CD4-positive, CD25-positive, alpha-beta regulatory T cell (primary cell): ENCODE measurements around the gene HLCS. TPM values are rescaled to one million over a fixed set of nuclear protein-coding genes. Genes with fewer than 3 reads are reported as not detected.
A peak's percentile ranks its signal among the peaks of the same experiment; 100 is the strongest.

Experiments used
- ATAC-seq, 2 donors: fragments of 150-1000 bp; cut with Tn5 transposase; one replicate each; pipeline ENCODE4 v1.10.0; 2021; ENCODE audit warnings: low read depth in 2 of 2, moderate number of reproducible peaks in 2 of 2, moderate library complexity in 1 of 2
- DNase-seq, 3 donors: peaks; one replicate each; pipeline versions ENCODE4 v3.0.0 to v3.0.0-alpha.2; 2012 to 2022; ENCODE audit warnings: mixed read lengths in 1 of 3
- H3K27ac ChIP-seq: one replicate; pipeline ENCODE4 v1.7.0; 2013; ENCODE audit warnings: mild to moderate bottlenecking, low read length; ENCODE audit not compliant: insufficient read depth, poor library complexity, severe bottlenecking
- H3K27me3 ChIP-seq: one replicate; pipeline ENCODE4 v1.7.0; 2013; ENCODE audit warnings: low read length; ENCODE audit not compliant: control insufficient read depth, insufficient read depth
- H3K36me3 ChIP-seq: one replicate; pipeline ENCODE4 v1.7.0; 2013; ENCODE audit warnings: mild to moderate bottlenecking, low read length, moderate library complexity; ENCODE audit not compliant: control insufficient read depth, insufficient read depth
- H3K4me1 ChIP-seq: 2 replicates; pipeline ENCODE4 v1.7.0; 2013; ENCODE audit warnings: mild to moderate bottlenecking, low read length; ENCODE audit not compliant: insufficient read depth, control insufficient read depth, poor library complexity, severe bottlenecking
- H3K4me3 ChIP-seq: one replicate; pipeline ENCODE4 v1.7.0; 2013; ENCODE audit warnings: low read depth, mild to moderate bottlenecking, low read length, moderate library complexity
- H3K9me3 ChIP-seq, 2 experiments: 1 replicate in 1 of 2; 2 replicates in 1 of 2; pipeline ENCODE4 v1.7.0; 2013; ENCODE audit warnings: low read length in 2 of 2, mild to moderate bottlenecking in 1 of 2, moderate library complexity in 1 of 2; ENCODE audit not compliant: control insufficient read depth in 2 of 2
- H3K27ac Mint-ChIP-seq, 3 donors: one replicate each; pipeline ENCODE4 v1.8.0; 2020 to 2022; ENCODE audit warnings: mild to moderate bottlenecking in 3 of 3, mixed read lengths in 3 of 3, moderate library complexity in 2 of 3
- H3K27me3 Mint-ChIP-seq: one replicate; pipeline ENCODE4 v1.8.0; 2022; ENCODE audit warnings: mild to moderate bottlenecking, mixed read lengths
- H3K36me3 Mint-ChIP-seq: one replicate; pipeline ENCODE4 v1.8.0; 2020; ENCODE audit warnings: mixed read lengths
- H3K4me1 Mint-ChIP-seq, 4 donors: one replicate each; pipeline ENCODE4 v1.8.0; 2020 to 2022; ENCODE audit warnings: mixed read lengths in 4 of 4, mild to moderate bottlenecking in 1 of 4
- H3K4me3 Mint-ChIP-seq, 4 donors: one replicate each; pipeline ENCODE4 v1.8.0; 2020 to 2022; ENCODE audit warnings: mild to moderate bottlenecking in 4 of 4, mixed read lengths in 4 of 4, moderate library complexity in 3 of 4
- H3K9me3 Mint-ChIP-seq, 7 donors: one replicate each; pipeline ENCODE4 v1.8.0; 2020 to 2022; ENCODE audit warnings: mixed read lengths in 7 of 7, mild to moderate bottlenecking in 3 of 7, moderate library complexity in 2 of 7
- polyA plus RNA-seq, 4 donors: library from polyadenylated mRNA; unstranded; fragments of 300-500 nt; fragmentation: Illumina TruSeq; gene quantifications; one replicate each; pipeline ENCODE4 v1.2.3, GENCODE V29; 2021
- total RNA-seq: library from RNA; stranded (reverse); gene quantifications from one replicate; pipeline ENCODE4 v1.2.3, GENCODE V29; 2022

The HLCS gene
- total and polyA plus RNA-seq, 5 donors from 2014 or later = 5.2 to 13.6 (median 11.0) TPM

- Histone ChIP-seq H3K27me3 (no peaks in the 10 kb centered on the region), H3K4me1 (peaks cover 6% of the 10 kb centered on the region), H3K27ac (no peak overlapping the region), H3K4me3 (no peak overlapping the region), H3K9me3 (no peaks in the 10 kb centered on the region), H3K36me3 (no peaks in the 10 kb centered on the region)
- Mint-ChIP-seq H3K27me3 (peaks cover 4% of the 10 kb centered on the region), H3K4me1 (peaks cover 14 to 25% (median 17%) of the 10 kb centered on the region in 4 donors), H3K36me3 (peaks cover 21% of the 10 kb centered on the region), H3K27ac (peak overlapping the region in 1 of 3 donors; percentile 66), H3K9me3 (peaks cover 0 to 2% (median 0%) of the 10 kb centered on the region in 7 donors), H3K4me3 (no peak overlapping the region)
- ATAC-seq (no peak), DNase-seq (no peak)
These were observed 104.7 kb downstream of the HLCS start for GRCh38 chr21:36861595-36862323.

DNA sequence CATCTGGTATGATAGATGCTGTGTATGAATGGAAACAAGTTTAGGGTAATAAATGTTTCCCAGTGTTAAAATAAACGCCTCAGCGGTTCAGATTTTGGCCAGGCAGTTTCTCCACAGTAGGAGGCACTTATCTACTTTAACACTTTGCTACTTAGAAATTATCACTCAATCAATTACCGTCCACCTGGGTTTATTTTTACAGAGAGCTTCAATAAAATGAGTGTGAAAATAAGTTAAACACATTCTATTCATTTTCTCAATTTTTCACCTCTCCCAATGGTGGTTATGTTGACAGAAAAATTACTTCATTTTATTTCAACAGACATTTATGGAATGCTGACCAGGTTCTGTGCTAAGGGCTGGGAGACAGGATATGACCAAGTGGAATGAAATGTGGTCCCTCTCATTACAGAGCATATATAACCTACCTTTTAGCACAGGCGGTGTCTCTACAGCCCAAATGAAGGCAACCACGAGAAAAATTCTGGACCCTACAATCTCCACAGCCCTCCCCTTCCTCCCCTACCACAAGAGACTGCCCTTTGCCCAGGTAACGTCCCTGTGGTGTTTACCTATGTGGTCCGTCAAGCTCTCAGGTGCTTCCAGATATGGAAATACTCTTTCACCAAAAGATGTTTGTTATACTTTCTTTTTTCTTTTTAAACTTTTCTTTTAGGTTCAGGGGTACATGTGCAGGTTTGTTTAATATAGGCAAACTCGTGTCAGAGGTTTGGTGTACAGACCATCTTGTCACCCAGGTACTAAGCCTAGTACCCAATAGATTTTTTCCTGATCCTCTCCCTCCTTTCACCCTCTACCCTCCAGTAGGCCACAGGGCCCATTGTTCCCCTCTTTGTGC is 105.5 kb downstream of the HLCS start:
- peaks cover 21% of the 10 kb centered on the region for H3K36me3 Mint-ChIP-seq
- H3K4me1 Mint-ChIP-seq = peaks cover 14 to 24% (median 17%) of the 10 kb centered on the region in 4 donors
- H3K27ac Mint-ChIP-seq = peak overlapping the region in 1 of 3 donors; percentile 66
- H3K9me3 Mint-ChIP-seq = peaks cover 0 to 2% (median 0%) of the 10 kb centered on the region in 7 donors
- peaks cover 6% of the 10 kb centered on the region for H3K4me1 ChIP-seq
- no peaks in the 10 kb centered on the region for H3K9me3 ChIP-seq
- H3K4me3 ChIP-seq = no peak overlapping the region
- H3K27me3 Mint-ChIP-seq = peaks cover 4% of the 10 kb centered on the region
- H3K27ac ChIP-seq = no peak overlapping the region
- H3K36me3 ChIP-seq = no peaks in the 10 kb centered on the region
- H3K27me3 ChIP-seq = no peaks in the 10 kb centered on the region
- DNase-seq (no peak), ATAC-seq (no peak)
- no peak overlapping the region for H3K4me3 Mint-ChIP-seq

GRCh38 chr21:36859744-36860501 is 106.5 kb downstream of the HLCS start:
- H3K4me1 ChIP-seq = peaks cover 6% of the 10 kb centered on the region
- Mint-ChIP-seq H3K4me1 (peaks cover 14 to 23% (median 17%) of the 10 kb centered on the region in 4 donors), H3K4me3 (peak overlapping the region in 2 of 4 donors; percentile 23 to 33), H3K9me3 (peaks cover 0 to 2% (median 0%) of the 10 kb centered on the region in 7 donors), H3K27ac (peak overlapping the region in 2 of 3 donors; percentile 53 to 55), H3K36me3 (peaks cover 21% of the 10 kb centered on the region), H3K27me3 (peaks cover 4% of the 10 kb centered on the region)
- no peaks in the 10 kb centered on the region for H3K9me3 ChIP-seq
- H3K36me3 ChIP-seq = no peaks in the 10 kb centered on the region
- peak; percentile 53 to 77 for ATAC-seq
- peak overlapping the region; percentile 19 for H3K4me3 ChIP-seq
- no peak overlapping the region for H3K27ac ChIP-seq
- DNase-seq = peak in 2 of 3 donors; percentile 4 to 80
- H3K27me3 ChIP-seq = no peaks in the 10 kb centered on the region

GRCh38 chr21:36858320-36858957 is 108.0 kb downstream of the HLCS start:
- H3K4me3 Mint-ChIP-seq = no peak overlapping the region
- Histone ChIP-seq H3K4me1 (peaks cover 6% of the 10 kb centered on the region), H3K27ac (no peak overlapping the region), H3K4me3 (no peak overlapping the region), H3K27me3 (no peaks in the 10 kb centered on the region), H3K9me3 (no peaks in the 10 kb centered on the region), H3K36me3 (no peaks in the 10 kb centered on the region)
- ATAC-seq (no peak), DNase-seq (no peak)
- peaks cover 21% of the 10 kb centered on the region for H3K36me3 Mint-ChIP-seq
- H3K27ac Mint-ChIP-seq = no peak overlapping the region
- H3K4me1 Mint-ChIP-seq = peaks cover 14 to 23% (median 17%) of the 10 kb centered on the region in 4 donors
- H3K9me3 Mint-ChIP-seq = peaks cover 0 to 2% (median 0%) of the 10 kb centered on the region in 7 donors
- H3K27me3 Mint-ChIP-seq = peaks cover 4% of the 10 kb centered on the region

GRCh38 chr21:36856643-36857042 is 109.8 kb downstream of the HLCS start:
- Histone ChIP-seq H3K9me3 (no peaks in the 10 kb centered on the region), H3K36me3 (no peaks in the 10 kb centered on the region), H3K27me3 (no peaks in the 10 kb centered on the region), H3K4me1 (peaks cover 6% of the 10 kb centered on the region), H3K27ac (no peak overlapping the region), H3K4me3 (no peak overlapping the region)
- ATAC-seq (no peak), DNase-seq (no peak)
- H3K9me3 Mint-ChIP-seq = peaks cover 0 to 2% (median 0%) of the 10 kb centered on the region in 7 donors
- H3K27me3 Mint-ChIP-seq = peaks cover 4% of the 10 kb centered on the region
- H3K36me3 Mint-ChIP-seq = peaks cover 7% of the 10 kb centered on the region
- H3K4me3 Mint-ChIP-seq = no peak overlapping the region
- H3K4me1 Mint-ChIP-seq = peaks cover 12 to 20% (median 14%) of the 10 kb centered on the region in 4 donors
- no peak overlapping the region for H3K27ac Mint-ChIP-seq

- Mint-ChIP-seq H3K27me3 (no peaks in the 10 kb centered on the region), H3K9me3 (no peaks in the 10 kb centered on the region), H3K36me3 (peaks cover 5% of the 10 kb centered on the region), H3K4me3 (no peak overlapping the region), H3K27ac (no peak overlapping the region), H3K4me1 (peaks cover 0 to 6% (median 4%) of the 10 kb centered on the region in 4 donors)
- Histone ChIP-seq H3K9me3 (no peaks in the 10 kb centered on the region), H3K4me3 (no peak overlapping the region), H3K4me1 (no peaks in the 10 kb centered on the region), H3K36me3 (no peaks in the 10 kb centered on the region), H3K27me3 (no peaks in the 10 kb centered on the region), H3K27ac (no peak overlapping the region)
- ATAC-seq (no peak), DNase-seq (peak in 1 of 3 donors; percentile 48)
These were observed 112.1 kb downstream of the HLCS start for GRCh38 chr21:36854391-36854790.

DNA sequence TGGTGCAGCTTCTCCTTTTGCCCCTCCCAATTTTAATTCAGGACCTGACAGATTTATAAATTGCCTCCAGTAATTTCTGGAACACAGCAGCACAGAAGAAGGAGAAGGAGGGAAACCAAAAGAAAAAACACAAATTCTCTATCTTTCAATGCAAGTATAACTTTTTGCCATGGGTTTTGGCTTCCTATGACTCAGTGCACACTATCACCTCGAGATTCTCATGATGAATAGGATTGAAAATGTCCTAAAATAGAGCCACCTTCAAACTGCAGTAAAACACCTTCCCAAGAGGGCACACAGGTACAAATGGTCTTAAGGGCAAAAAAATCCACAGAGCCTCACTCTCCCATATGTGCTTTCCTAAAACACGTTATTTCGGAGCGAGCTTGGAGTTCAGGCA is 113.6 kb downstream of the HLCS start:
- Mint-ChIP-seq H3K27me3 (no peaks in the 10 kb centered on the region), H3K4me1 (no peaks in the 10 kb centered on the region), H3K36me3 (no peaks in the 10 kb centered on the region), H3K4me3 (no peak overlapping the region), H3K27ac (no peak overlapping the region), H3K9me3 (no peaks in the 10 kb centered on the region)
- H3K27ac ChIP-seq = no peak overlapping the region
- ATAC-seq (no peak), DNase-seq (no peak)
- H3K36me3 ChIP-seq = no peaks in the 10 kb centered on the region
- no peaks in the 10 kb centered on the region for H3K9me3 ChIP-seq
- no peaks in the 10 kb centered on the region for H3K27me3 ChIP-seq
- no peak overlapping the region for H3K4me3 ChIP-seq
- H3K4me1 ChIP-seq = no peaks in the 10 kb centered on the region
